Tibial nerve (tissue), 4 donors: ENCODE results near the gene PRDM13. TPM values are rescaled to one million over a fixed set of nuclear protein-coding genes. Genes with fewer than 3 reads are reported as not detected.

Experiments used
- DNase-seq, 2 donors: peaks; one replicate each; pipeline ENCODE4 v3.0.0-alpha.2; 2019; ENCODE audit warnings: low spot score in 2 of 2
- H3K27ac ChIP-seq, 4 donors: fragments of 200-600 bp; sonication (generic) in 3 of 4; one replicate each; pipeline ENCODE4 v1.5.1; 2017 to 2019; ENCODE audit warnings: mild to moderate bottlenecking in 1 of 4
- H3K27me3 ChIP-seq, 2 donors: fragments of 200-600 bp; sonication (generic) in 1 of 2; one replicate each; pipeline versions ENCODE4 v1.5.1 to v1.6.0; 2017 to 2019
- H3K36me3 ChIP-seq, 3 donors: fragments of 200-600 bp; sonication (generic); one replicate each; pipeline ENCODE4 v1.5.1; 2018 to 2019
- H3K4me1 ChIP-seq, 4 donors: fragments of 200-600 bp; sonication (generic) in 3 of 4; one replicate each; pipeline ENCODE4 v1.5.1; 2017 to 2019
- H3K4me3 ChIP-seq, 4 donors: fragments of 200-600 bp; sonication (generic) in 3 of 4; one replicate each; pipeline ENCODE4 v1.5.1; 2017 to 2019; ENCODE audit warnings: mild to moderate bottlenecking in 1 of 4, moderate library complexity in 1 of 4
- H3K9me3 ChIP-seq, 4 donors: fragments of 200-600 bp; sonication (generic) in 3 of 4; one replicate each; pipeline ENCODE4 v1.5.1; 2017 to 2019
- CTCF ChIP-seq, 5 experiments: fragments of 200-600 bp in 3 of 5; fragments of 450-650 bp in 2 of 5; sonication (generic) in 3 of 5; IDR thresholded peaks; one replicate each; pipeline ENCODE4 v1.5.1; 2016 to 2019; ENCODE audit warnings: antibody characterized with exemption in 5 of 5, mild to moderate bottlenecking in 3 of 5, moderate library complexity in 2 of 5
- EP300 ChIP-seq, 2 donors: sonication (generic); formaldehyde crosslinking; IDR thresholded peaks; one replicate each; pipeline ENCODE4 v1.6.1; 2017; ENCODE audit warnings: antibody characterized with exemption in 2 of 2, mild to moderate bottlenecking in 1 of 2
- POLR2A ChIP-seq, 2 donors: fragments of 450-650 bp; IDR thresholded peaks; one replicate each; pipeline ENCODE4 v1.6.1; 2017; ENCODE audit warnings: antibody characterized with exemption in 2 of 2, mild to moderate bottlenecking in 2 of 2, moderate library complexity in 2 of 2
- whole genome bisulfite sequencing, 2 donors: methylation state at CpG; one replicate each; pipeline ENCODE4 v1.1.5; 2018; 5-methylcytosine and 5-hydroxymethylcytosine counted together
- total RNA-seq, 4 donors: library from RNA; depleted of rRNA; stranded (reverse); fragments of >200 nt; gene quantifications; one replicate each; pipeline ENCODE4 v1.1.0, GENCODE V29; 2016

Gene PRDM13
- total RNA-seq, 4 donors from 2014 or later, result not detected

- Histone ChIP-seq H3K9me3 (no peaks in the 10 kb centered on the region), H3K36me3 (no peaks in the 10 kb centered on the region), H3K4me3 (no peak overlapping the region), H3K27me3 (peaks cover 2 to 100% of the 10 kb centered on the region in 2 donors), H3K27ac (no peak overlapping the region), H3K4me1 (peaks cover 0 to 63% (median 21%) of the 10 kb centered on the region in 4 donors)
- 4 to 5% methylated on average over 33 to 34 of the region's 34 CpGs for WGBS, 2 donors
- DNase-seq, result no peak
- TF ChIP-seq POLR2A (IDR thresholded peaks at IDR 0.05) (no peak), EP300 (IDR thresholded peaks at IDR 0.05) (no peak), CTCF (IDR thresholded peaks at IDR 0.05) (no peak)
Observed at GRCh38 chr6:99607416-99608036, 893 bp downstream of the PRDM13 start.

GRCh38 chr6:99608059-99608885, 1.6 kb downstream of the PRDM13 start:
- H3K27ac ChIP-seq, result no peak overlapping the region
- TF ChIP-seq CTCF (IDR thresholded peaks at IDR 0.05) (no peak), EP300 (IDR thresholded peaks at IDR 0.05) (no peak), POLR2A (IDR thresholded peaks at IDR 0.05) (no peak)
- H3K27me3 ChIP-seq, result peaks cover 2 to 100% of the 10 kb centered on the region in 2 donors
- 2 to 3% methylated on average over 28 to 29 of the region's 29 CpGs for WGBS, 2 donors
- no peak for DNase-seq
- no peaks in the 10 kb centered on the region for H3K36me3 ChIP-seq
- peaks cover 0 to 63% (median 16%) of the 10 kb centered on the region in 4 donors for H3K4me1 ChIP-seq
- no peaks in the 10 kb centered on the region for H3K9me3 ChIP-seq
- H3K4me3 ChIP-seq, result no peak overlapping the region

DNA sequence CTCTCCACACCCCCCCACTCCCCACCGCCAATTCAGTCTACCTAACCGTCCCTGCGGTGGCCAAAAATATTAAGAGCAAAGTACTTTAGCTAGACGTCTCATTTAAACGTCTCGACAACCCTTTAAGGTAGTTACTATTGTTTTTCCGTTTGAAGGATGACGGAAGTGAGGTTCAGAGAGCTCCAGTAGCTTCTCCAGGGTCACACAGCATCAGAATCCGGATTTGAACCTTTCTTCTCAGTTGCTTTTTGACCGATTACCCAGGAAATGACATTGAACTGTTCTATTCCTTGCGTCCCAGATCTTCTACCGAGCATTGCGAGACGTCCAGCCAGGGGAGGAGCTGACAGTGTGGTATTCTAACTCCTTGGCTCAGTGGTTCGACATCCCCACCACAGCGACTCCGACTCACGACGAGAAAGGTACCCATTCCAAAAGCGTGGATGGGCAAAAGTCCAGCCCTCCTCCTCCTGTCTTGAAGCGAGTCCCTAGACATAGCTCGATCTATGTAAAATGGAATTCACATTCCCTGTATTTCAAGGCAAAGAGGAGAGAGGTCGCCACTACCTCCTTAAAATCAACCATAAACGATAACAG, 2.4 kb downstream of the PRDM13 start:
- no peaks in the 10 kb centered on the region for H3K36me3 ChIP-seq
- WGBS, 2 donors, result 5 to 8% methylated on average over 24 of the region's 24 CpGs
- TF ChIP-seq CTCF (IDR thresholded peaks at IDR 0.05) (no peak), POLR2A (IDR thresholded peaks at IDR 0.05) (no peak), EP300 (IDR thresholded peaks at IDR 0.05) (no peak)
- no peak overlapping the region for H3K27ac ChIP-seq
- peaks cover 2 to 98% of the 10 kb centered on the region in 2 donors for H3K27me3 ChIP-seq
- H3K4me1 ChIP-seq, result peaks cover 0 to 63% (median 14%) of the 10 kb centered on the region in 4 donors
- DNase-seq, result no peak
- H3K4me3 ChIP-seq, result no peak overlapping the region
- H3K9me3 ChIP-seq, result no peaks in the 10 kb centered on the region

DNA sequence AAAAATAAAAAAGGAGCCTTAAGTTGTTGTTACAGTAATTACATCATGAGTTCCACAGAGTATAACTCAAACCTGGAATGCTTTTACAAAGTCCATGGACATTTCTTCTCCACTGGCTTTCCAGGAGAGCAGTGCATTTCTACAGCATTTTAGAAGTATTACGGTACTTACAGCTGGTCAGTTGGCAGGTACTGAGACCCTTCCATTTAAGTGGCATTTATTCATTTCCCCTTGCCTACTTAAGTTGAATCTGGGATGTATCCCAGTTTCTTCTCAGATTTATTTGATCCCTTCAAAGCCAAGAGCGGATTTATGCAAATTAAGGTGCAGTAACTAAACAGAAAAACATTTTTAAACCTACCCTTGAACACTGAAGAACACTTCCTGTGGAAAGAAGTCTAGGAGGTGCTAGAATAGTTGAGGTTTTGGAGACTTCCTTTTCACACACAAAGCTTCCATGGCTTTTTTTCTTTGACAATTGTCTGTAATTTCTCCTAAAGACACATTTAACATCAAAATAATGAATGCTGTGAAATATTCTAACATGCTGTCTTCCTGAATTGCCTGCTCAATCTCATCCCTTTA, 3.4 kb downstream of the PRDM13 start:
- TF ChIP-seq POLR2A (IDR thresholded peaks at IDR 0.05), result no peak
- no peak for TF ChIP-seq CTCF (IDR thresholded peaks at IDR 0.05)
- TF ChIP-seq EP300 (IDR thresholded peaks at IDR 0.05), result no peak
- Histone ChIP-seq H3K27ac (no peak overlapping the region), H3K4me3 (no peak overlapping the region), H3K9me3 (no peaks in the 10 kb centered on the region), H3K4me1 (peaks cover 0 to 64% (median 15%) of the 10 kb centered on the region in 4 donors), H3K27me3 (peaks cover 2 to 98% of the 10 kb centered on the region in 2 donors), H3K36me3 (no peaks in the 10 kb centered on the region)
- DNase-seq, result no peak
- 18 to 25% methylated on average over 2 of the region's 2 CpGs for WGBS, 2 donors
